ENCODE measurements around the gene NDFIP1. TPM values are rescaled to one million over a fixed set of nuclear protein-coding genes. Genes with fewer than 3 reads are reported as not detected.

NDFIP1 gene
- total RNA-seq, 1 experiment from 2014 or later, result 37.8 TPM

DNA sequence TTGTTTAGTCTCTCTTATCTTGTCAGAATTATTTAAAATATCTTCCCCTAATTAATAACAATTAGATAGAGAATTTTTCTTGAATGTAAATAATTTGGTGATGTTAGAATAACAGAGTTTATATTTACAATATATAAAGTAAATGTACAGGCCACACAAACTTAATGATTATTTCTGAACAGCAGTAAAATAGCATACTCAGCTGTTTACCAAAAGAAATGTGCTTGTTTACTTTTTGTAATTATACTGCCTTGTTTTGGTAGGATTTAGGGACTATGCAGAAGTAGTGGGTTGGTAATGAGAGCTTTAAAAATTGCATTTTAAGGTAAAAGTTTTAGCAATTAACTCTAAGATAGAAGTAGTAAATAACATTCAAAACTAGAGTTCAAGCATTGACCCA is 17.4 kb downstream of the NDFIP1 start:
- RAD21 ChIA-PET (ENCODE audit: low non-redundant PET in 1 of 2, low total read pairs in 2 of 2, uncharacterized antibody in 2 of 2, unreplicated experiment in 2 of 2), result no interaction called here
- no peak overlapping the region for H2AFZ ChIP-seq (ENCODE audit: low read depth, low read length, poor library complexity, severe bottlenecking)
- H3K4me1 ChIP-seq (ENCODE audit: control insufficient read depth in 1 of 2, insufficient read depth in 2 of 2, low read length in 2 of 2), result no peaks in the 10 kb centered on the region
- H3K27ac ChIP-seq (ENCODE audit: low read depth, low read length), result no peak overlapping the region
- CTCF ChIA-PET, result no interaction called here
- no peak overlapping the region for H3K9ac ChIP-seq (ENCODE audit: low read length)
- peaks cover 0 to 4% of the 10 kb centered on the region in 2 experiments; a peak in 1 of 4 replicates for H3K36me3 ChIP-seq (ENCODE audit: control insufficient read depth in 1 of 2, insufficient read depth in 2 of 2, low read length in 2 of 2)
- DNase-seq (ENCODE audit: low read depth, low spot score) (no peak), ATAC-seq (no peak)
- H3K4me3 ChIP-seq (replicated peaks in 1 of 2; ENCODE audit: low read depth in 1 of 2, low read length in 2 of 2), result no peak overlapping the region
- no peak overlapping the region for H3K4me2 ChIP-seq (ENCODE audit: low read length)
- intact Hi-C loops (cut with micrococcal nuclease), result no loop called here
- no TSS peak for BruUV-seq (replicated peaks)
- no peaks in the 10 kb centered on the region for H3K27me3 ChIP-seq (ENCODE audit: insufficient read depth, low read length)
- no peaks in the 10 kb centered on the region for H3K9me3 ChIP-seq (ENCODE audit: control insufficient read depth in 1 of 2, insufficient read depth in 1 of 2, low read depth in 1 of 2, low read length in 2 of 2)
- peaks cover 98% of the 10 kb centered on the region for H3K79me2 ChIP-seq (ENCODE audit: insufficient read depth, low read length)
- peaks cover 4% of the 10 kb centered on the region for H4K20me1 ChIP-seq (ENCODE audit: insufficient read depth)
- POLR2A ChIA-PET, result no interaction called here
- no peak for TF ChIP-seq POLR2A (IDR thresholded peaks at IDR 0.05; ENCODE audit: borderline replicate concordance, extremely low read depth, insufficient read depth, insufficient read length)
- no peak for TF ChIP-seq TCF7L2 (IDR thresholded peaks at IDR 0.05; ENCODE audit: borderline replicate concordance, extremely low read depth, insufficient read depth, insufficient read length)
- TF ChIP-seq RAD21 (IDR thresholded peaks at IDR 0.05; ENCODE audit: low read depth), result no peak
- no peak for TF ChIP-seq CEBPB (IDR thresholded peaks at IDR 0.05; ENCODE audit: low read depth)
- TF ChIP-seq, protein P1, sequence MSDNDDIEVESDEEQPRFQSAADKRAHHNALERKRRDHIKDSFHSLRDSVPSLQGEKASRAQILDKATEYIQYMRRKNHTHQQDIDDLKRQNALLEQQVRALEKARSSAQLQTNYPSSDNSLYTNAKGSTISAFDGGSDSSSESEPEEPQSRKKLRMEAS (IDR thresholded peaks at IDR 0.05), result no peak
- TF ChIP-seq EZH2 (IDR thresholded peaks at IDR 0.05), result no peak
- no peak for TF ChIP-seq SP1 (IDR thresholded peaks at IDR 0.05; ENCODE audit: low read depth)
- H3K9me2 ChIP-seq (ENCODE audit: insufficient read depth), result no peaks in the 10 kb centered on the region

DNA sequence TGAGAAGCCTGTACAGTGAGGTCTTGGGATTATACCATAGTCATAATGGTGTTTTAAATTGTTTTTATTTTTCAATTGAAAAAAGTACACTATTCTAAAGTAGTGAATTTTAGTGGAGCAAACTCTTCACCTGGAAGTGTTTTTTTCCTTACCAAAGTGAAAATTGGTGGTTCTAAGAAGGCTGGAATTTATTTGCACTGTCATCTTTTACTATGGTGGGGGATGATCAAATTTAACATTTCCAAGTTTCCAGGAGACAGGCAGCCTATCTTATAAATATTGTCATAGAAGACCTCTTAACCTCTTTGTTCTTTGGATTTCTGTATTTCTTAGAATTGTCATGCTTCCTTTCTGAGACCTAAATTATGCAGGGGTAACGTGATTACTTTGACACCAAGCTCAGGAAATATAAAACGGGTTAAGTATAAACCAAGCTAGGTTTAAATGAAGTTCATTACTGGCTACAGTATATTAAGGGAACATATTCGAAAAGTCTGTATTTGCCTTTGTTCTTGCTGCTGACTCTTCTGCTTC is 20.2 kb downstream of the NDFIP1 start:
- no peak overlapping the region for H2AFZ ChIP-seq (ENCODE audit: low read depth, low read length, poor library complexity, severe bottlenecking)
- H3K4me3 ChIP-seq (replicated peaks in 1 of 2; ENCODE audit: low read depth in 1 of 2, low read length in 2 of 2), result no peak overlapping the region
- H3K27ac ChIP-seq (ENCODE audit: low read depth, low read length), result no peak overlapping the region
- H3K4me2 ChIP-seq (ENCODE audit: low read length), result no peak overlapping the region
- RAD21 ChIA-PET (ENCODE audit: low non-redundant PET in 1 of 2, low total read pairs in 2 of 2, uncharacterized antibody in 2 of 2, unreplicated experiment in 2 of 2), result no interaction called here
- no peaks in the 10 kb centered on the region for H3K27me3 ChIP-seq (ENCODE audit: insufficient read depth, low read length)
- H4K20me1 ChIP-seq (ENCODE audit: insufficient read depth), result no peaks in the 10 kb centered on the region; the same call in 1 of the 2 replicates
- TF ChIP-seq, protein P2, sequence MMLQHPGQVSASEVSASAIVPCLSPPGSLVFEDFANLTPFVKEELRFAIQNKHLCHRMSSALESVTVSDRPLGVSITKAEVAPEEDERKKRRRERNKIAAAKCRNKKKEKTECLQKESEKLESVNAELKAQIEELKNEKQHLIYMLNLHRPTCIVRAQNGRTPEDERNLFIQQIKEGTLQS (IDR thresholded peaks at IDR 0.05), result no peak
- TF ChIP-seq, protein P3, sequence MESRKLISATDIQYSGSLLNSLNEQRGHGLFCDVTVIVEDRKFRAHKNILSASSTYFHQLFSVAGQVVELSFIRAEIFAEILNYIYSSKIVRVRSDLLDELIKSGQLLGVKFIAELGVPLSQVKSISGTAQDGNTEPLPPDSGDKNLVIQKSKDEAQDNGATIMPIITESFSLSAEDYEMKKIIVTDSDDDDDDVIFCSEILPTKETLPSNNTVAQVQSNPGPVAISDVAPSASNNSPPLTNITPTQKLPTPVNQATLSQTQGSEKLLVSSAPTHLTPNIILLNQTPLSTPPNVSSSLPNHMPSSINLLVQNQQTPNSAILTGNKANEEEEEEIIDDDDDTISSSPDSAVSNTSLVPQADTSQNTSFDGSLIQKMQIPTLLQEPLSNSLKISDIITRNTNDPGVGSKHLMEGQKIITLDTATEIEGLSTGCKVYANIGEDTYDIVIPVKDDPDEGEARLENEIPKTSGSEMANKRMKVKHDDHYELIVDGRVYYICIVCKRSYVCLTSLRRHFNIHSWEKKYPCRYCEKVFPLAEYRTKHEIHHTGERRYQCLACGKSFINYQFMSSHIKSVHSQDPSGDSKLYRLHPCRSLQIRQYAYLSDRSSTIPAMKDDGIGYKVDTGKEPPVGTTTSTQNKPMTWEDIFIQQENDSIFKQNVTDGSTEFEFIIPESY (IDR thresholded peaks at IDR 0.05; ENCODE audit: extremely low read depth, insufficient replicate concordance, low read length), result no peak
- POLR2A ChIA-PET, result no interaction called here
- H3K9me2 ChIP-seq (ENCODE audit: insufficient read depth), result no peaks in the 10 kb centered on the region
- CTCF ChIA-PET, result interaction anchor here (2.0 kb wide), 1 partner anchor 10 kb away, joined by 7 read pairs; no protein-coding TSS in a partner anchor
- H3K79me2 ChIP-seq (ENCODE audit: insufficient read depth, low read length), result peaks cover 88% of the 10 kb centered on the region
- H3K9me3 ChIP-seq (ENCODE audit: control insufficient read depth in 1 of 2, insufficient read depth in 1 of 2, low read depth in 1 of 2, low read length in 2 of 2), result no peaks in the 10 kb centered on the region
- intact Hi-C loops (cut with micrococcal nuclease), result no loop called here
- 0 out of 4 replicates have a peak, but pooled peaks cover 0 to 6% of the 10 kb centered on the region in 2 experiments for H3K36me3 ChIP-seq (ENCODE audit: control insufficient read depth in 1 of 2, insufficient read depth in 2 of 2, low read length in 2 of 2)
- H3K9ac ChIP-seq (ENCODE audit: low read length), result no peak overlapping the region
- ATAC-seq, result no peak
- DNase-seq (ENCODE audit: low read depth, low spot score), result no peak
- no TSS peak for BruUV-seq (replicated peaks)
- H3K4me1 ChIP-seq (ENCODE audit: control insufficient read depth in 1 of 2, insufficient read depth in 2 of 2, low read length in 2 of 2), result no peaks in the 10 kb centered on the region

Data from HCT116 (cell line).